ENCODE data around the gene ETFA.
"Not testable (repeated sequence)": the region's sequence is repeated elsewhere in the genome, so short reads cannot be mapped to it uniquely, and the experiment has no call there.

DNA sequence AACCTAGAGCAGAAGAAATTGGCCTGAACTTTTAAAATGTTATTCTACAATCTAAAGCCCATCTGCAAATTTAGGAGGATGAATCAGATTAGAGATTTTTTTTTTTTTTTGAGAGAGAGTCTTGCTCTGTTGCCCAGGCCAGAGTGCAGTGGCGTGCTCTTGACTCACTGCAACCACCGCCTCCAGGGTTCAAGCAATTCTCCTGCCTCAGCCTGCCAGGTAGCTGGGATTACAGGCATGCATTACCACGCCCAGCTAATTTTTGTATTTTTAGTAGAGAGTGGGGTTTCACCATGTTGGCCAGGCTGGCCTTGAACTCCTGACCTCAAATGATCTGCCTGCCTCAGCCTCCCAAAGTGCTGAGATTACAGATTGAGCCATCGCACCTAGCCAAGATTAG, 13.3 kb downstream of the ETFA start:
- TF ChIP-seq, protein P1, sequence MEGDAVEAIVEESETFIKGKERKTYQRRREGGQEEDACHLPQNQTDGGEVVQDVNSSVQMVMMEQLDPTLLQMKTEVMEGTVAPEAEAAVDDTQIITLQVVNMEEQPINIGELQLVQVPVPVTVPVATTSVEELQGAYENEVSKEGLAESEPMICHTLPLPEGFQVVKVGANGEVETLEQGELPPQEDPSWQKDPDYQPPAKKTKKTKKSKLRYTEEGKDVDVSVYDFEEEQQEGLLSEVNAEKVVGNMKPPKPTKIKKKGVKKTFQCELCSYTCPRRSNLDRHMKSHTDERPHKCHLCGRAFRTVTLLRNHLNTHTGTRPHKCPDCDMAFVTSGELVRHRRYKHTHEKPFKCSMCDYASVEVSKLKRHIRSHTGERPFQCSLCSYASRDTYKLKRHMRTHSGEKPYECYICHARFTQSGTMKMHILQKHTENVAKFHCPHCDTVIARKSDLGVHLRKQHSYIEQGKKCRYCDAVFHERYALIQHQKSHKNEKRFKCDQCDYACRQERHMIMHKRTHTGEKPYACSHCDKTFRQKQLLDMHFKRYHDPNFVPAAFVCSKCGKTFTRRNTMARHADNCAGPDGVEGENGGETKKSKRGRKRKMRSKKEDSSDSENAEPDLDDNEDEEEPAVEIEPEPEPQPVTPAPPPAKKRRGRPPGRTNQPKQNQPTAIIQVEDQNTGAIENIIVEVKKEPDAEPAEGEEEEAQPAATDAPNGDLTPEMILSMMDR (IDR thresholded peaks at IDR 0.05): not testable (repeated sequence)
- not testable (repeated sequence) for TF ChIP-seq POLR2A (IDR thresholded peaks at IDR 0.05)
